Stimulated activated CD8-positive, alpha-beta memory T cell treated with anti-CD3 and anti-CD28 coated beads, Interleukin-7, amount 100 ng/mL, for 48 hours (primary cell): Measurements from ENCODE around the gene ANKLE2.
"Not testable (repeated sequence)": the region's sequence is repeated elsewhere in the genome, so short reads cannot be mapped to it uniquely, and the experiment has no call there.

Source experiments
- DNase-seq, 2 donors: peaks; one replicate each; pipeline ENCODE4 v3.0.0-alpha.2; 2020; ENCODE audit warnings: low read depth in 1 of 2; ENCODE audit errors: extremely low read depth in 1 of 2

Gene ANKLE2

GRCh38 chr12:132694888-132695287 is 66.7 kb downstream of the ANKLE2 start:
- not testable (repeated sequence) for DNase-seq

- not testable (repeated sequence) for DNase-seq
These were observed 69.6 kb downstream of the ANKLE2 start for GRCh38 chr12:132692030-132692429.

GRCh38 chr12:132690112-132690511 is 71.5 kb downstream of the ANKLE2 start:
- DNase-seq, result no peak

- DNase-seq, result no peak
These were observed 72.4 kb downstream of the ANKLE2 start for GRCh38 chr12:132689227-132689626.

GRCh38 chr12:132687211-132688164 is 74.1 kb downstream of the ANKLE2 start, which contains the start of the genes POLE and PXMP2:
Gene POLE (minus strand): TSS chr12:132687342. CDS start chr12:132687315, 27 bp downstream.
Gene PXMP2 (plus strand): TSS chr12:132687587. CDS start chr12:132687671, 84 bp downstream.
- DNase-seq, result peak; percentile 92

- DNase-seq, result no peak
These were observed 74.8 kb downstream of the ANKLE2 start for GRCh38 chr12:132686825-132687210.

- no peak for DNase-seq
These were observed 76.2 kb downstream of the ANKLE2 start for GRCh38 chr12:132685400-132685799.

- DNase-seq, result no peak
These were observed 84.1 kb downstream of the ANKLE2 start for GRCh38 chr12:132677492-132677891.

GRCh38 chr12:132675757-132676432 is 85.7 kb downstream of the ANKLE2 start:
- DNase-seq, result no peak
